MCF 10A (cell line): ENCODE measurements around the gene TBP. TPM values are rescaled to one million over a fixed set of nuclear protein-coding genes. Genes with fewer than 3 reads are reported as not detected.

Experiments
- BruUV-seq: library from RNA; stranded (reverse); fragments of 400-500 nt; replicated peaks from 2 replicates; lab custom pipeline; 2021; lab: Mats Ljungman, UMichigan
- CTCF ChIA-PET: fragments of 300-600 bp; sonication (Branson Sonifier 250); formaldehyde crosslinking; extraction: SDS; loops from one replicate; lab custom pipeline; 2021; ENCODE audit warnings: antibody characterized with exemption, inconsistent platforms; lab: Yijun Ruan, JAX
- POLR2A ChIA-PET: fragments of 300-600, 350-650 bp; sonication (Branson Sonifier 250); formaldehyde crosslinking; extraction: SDS; loops from one replicate; lab custom pipeline; 2020; ENCODE audit warnings: antibody characterized with exemption, inconsistent platforms; lab: Yijun Ruan, JAX
- DNase-seq: peaks from one replicate; pipeline ENCODE4 v3.0.0-alpha.2; 2018; ENCODE audit not compliant: unreplicated experiment
- H3K27ac Mint-ChIP-seq: one replicate; pipeline ENCODE4 v1.8.0; 2022; ENCODE audit warnings: mild to moderate bottlenecking, low read depth, mixed read lengths; ENCODE audit not compliant: unreplicated experiment
- H3K27me3 Mint-ChIP-seq: one replicate; pipeline ENCODE4 v1.8.0; 2022; ENCODE audit warnings: mixed read lengths; ENCODE audit not compliant: insufficient read depth, unreplicated experiment
- H3K36me3 Mint-ChIP-seq: one replicate; pipeline ENCODE4 v1.8.0; 2022; ENCODE audit warnings: mild to moderate bottlenecking, moderate library complexity, mixed read lengths; ENCODE audit not compliant: insufficient read depth, unreplicated experiment
- H3K4me1 Mint-ChIP-seq: one replicate; pipeline ENCODE4 v1.8.0; 2022; ENCODE audit warnings: mixed read lengths; ENCODE audit not compliant: insufficient read depth, unreplicated experiment
- H3K4me3 Mint-ChIP-seq: one replicate; pipeline ENCODE4 v1.8.0; 2022; ENCODE audit warnings: mild to moderate bottlenecking, moderate library complexity, mixed read lengths; ENCODE audit not compliant: unreplicated experiment
- H3K9me3 Mint-ChIP-seq: one replicate; pipeline ENCODE4 v1.8.0; 2022; ENCODE audit warnings: mixed read lengths; ENCODE audit not compliant: unreplicated experiment
- CTCF ChIP-seq: fragments of 200-600 bp; IDR thresholded peaks from one replicate; pipeline ENCODE4 v1.8.0; 2022; ENCODE audit warnings: antibody characterized with exemption, mild to moderate bottlenecking; ENCODE audit not compliant: unreplicated experiment
- intact Hi-C: fragments of 100-400 bp; cut with micrococcal nuclease; formaldehyde crosslinking; loops from 2 replicates; pipeline ENCODE4 v1.14.1; 2022
- total RNA-seq: library from RNA; stranded (reverse); gene quantifications from 2 replicates; pipeline ENCODE4 v1.2.3, GENCODE V29; 2022

Gene TBP
- total RNA-seq, 1 experiment from 2014 or later, result 15.8 TPM

- Mint-ChIP-seq H3K27ac (no peak overlapping the region), H3K27me3 (peaks cover 22% of the 10 kb centered on the region), H3K4me1 (peaks cover 4% of the 10 kb centered on the region), H3K9me3 (no peaks in the 10 kb centered on the region), H3K36me3 (no peaks in the 10 kb centered on the region), H3K4me3 (no peak overlapping the region)
- ChIA-PET CTCF (no interaction called here), POLR2A (no interaction called here)
- intact Hi-C loops, result loop anchor here (5.0 to 10.0 kb wide), 4 partner anchors 340 to 1618 kb away; no protein-coding TSS in a partner anchor
- DNase-seq, result no peak
- TF ChIP-seq CTCF, result no peak
- no TSS peak for BruUV-seq
Observed at GRCh38 chr6:170514908-170515307, 39.3 kb upstream of the TBP start.

- peak; percentile 65 for DNase-seq
- CTCF ChIA-PET, result interaction anchor here (0.5 to 3.3 kb wide), 20 partner anchors 11 to 743 kb away, joined by 3 to 31 read pairs (median 4); no protein-coding TSS in a partner anchor
- Mint-ChIP-seq H3K27me3 (peaks cover 35% of the 10 kb centered on the region), H3K4me3 (no peak overlapping the region), H3K27ac (no peak overlapping the region), H3K4me1 (peaks cover 4% of the 10 kb centered on the region), H3K9me3 (no peaks in the 10 kb centered on the region), H3K36me3 (no peaks in the 10 kb centered on the region)
- intact Hi-C loops, result loop anchor here (1.0 to 10.0 kb wide), 9 partner anchors 132 to 1620 kb away; no protein-coding TSS in a partner anchor
- POLR2A ChIA-PET, result interaction anchor here (0.6 to 1.5 kb wide), 5 partner anchors 108 to 1623 kb away, joined by 3 to 5 read pairs (median 3); no protein-coding TSS in a partner anchor
- no TSS peak for BruUV-seq
- peak; percentile 67 for TF ChIP-seq CTCF
Observed at GRCh38 chr6:170516783-170517616, 37.2 kb upstream of the TBP start.

GRCh38 chr6:170522565-170523183 is 31.5 kb upstream of the TBP start:
- intact Hi-C loops, result no loop called here
- Mint-ChIP-seq H3K4me3 (no peak overlapping the region), H3K9me3 (no peaks in the 10 kb centered on the region), H3K36me3 (no peaks in the 10 kb centered on the region), H3K4me1 (no peaks in the 10 kb centered on the region), H3K27me3 (peaks cover 35% of the 10 kb centered on the region), H3K27ac (no peak overlapping the region)
- peak; percentile 27 for DNase-seq
- POLR2A ChIA-PET, result interaction anchor here (0.5 to 1.1 kb wide), 3 partner anchors 30 to 717 kb away, joined by 3 to 4 read pairs (median 4); no protein-coding TSS in a partner anchor
- TF ChIP-seq CTCF, result peak; percentile 45
- no TSS peak for BruUV-seq
- CTCF ChIA-PET, result interaction anchor here (1.2 kb wide), 1 partner anchor 691 kb away, joined by 3 read pairs; no protein-coding TSS in a partner anchor
